Neuronal stem cell (in vitro differentiated cells): ENCODE measurements around the gene EFCC1.
A peak's percentile ranks its signal among the peaks of the same experiment; 100 is the strongest.

Source experiments
- DNase-seq: peaks from one replicate; pipeline ENCODE4 v3.0.0-alpha.2; 2013; ENCODE audit warnings: low spot score
- H2AFZ ChIP-seq: one replicate; pipeline ENCODE4 v1.6.1; 2013; ENCODE audit warnings: mild to moderate bottlenecking, low read length, inconsistent platforms
- H2AK5ac ChIP-seq: 2 replicates; pipeline ENCODE4 v1.6.1; 2013; ENCODE audit warnings: low read depth, mild to moderate bottlenecking, inconsistent platforms, low read length, moderate library complexity, mixed read lengths
- H2BK120ac ChIP-seq: 2 replicates; pipeline ENCODE4 v1.6.1; 2013; ENCODE audit warnings: low read depth, mild to moderate bottlenecking, inconsistent platforms, low read length, moderate library complexity, mixed read lengths
- H2BK12ac ChIP-seq: one replicate; pipeline ENCODE4 v1.6.1; 2013; ENCODE audit warnings: low read length, inconsistent platforms
- H2BK15ac ChIP-seq: 2 replicates; pipeline ENCODE4 v1.6.1; 2013; ENCODE audit warnings: mild to moderate bottlenecking, low read length, inconsistent platforms, mixed read lengths
- H2BK5ac ChIP-seq: one replicate; pipeline ENCODE4 v1.6.1; 2013; ENCODE audit warnings: inconsistent platforms, mild to moderate bottlenecking, low read length, moderate library complexity
- H3K14ac ChIP-seq: one replicate; pipeline ENCODE4 v1.6.1; 2013; ENCODE audit warnings: low read length, inconsistent platforms
- H3K18ac ChIP-seq: 2 replicates; pipeline ENCODE4 v1.6.1; 2013; ENCODE audit warnings: low read length, inconsistent platforms
- H3K23ac ChIP-seq: 2 replicates; pipeline ENCODE4 v1.6.1; 2013; ENCODE audit warnings: low read depth, mild to moderate bottlenecking, mixed read lengths, low read length, inconsistent platforms; ENCODE audit not compliant: poor library complexity
- H3K27ac ChIP-seq: replicated peaks from 3 replicates; pipeline ENCODE4 v1.5.1; 2013; ENCODE audit warnings: low read length, inconsistent platforms
- H3K27me3 ChIP-seq, 3 experiments: 2 replicates each; pipeline ENCODE4 v1.6.1; 2013; ENCODE audit warnings: low read length in 3 of 3, mild to moderate bottlenecking in 2 of 3, inconsistent platforms in 1 of 3, low read depth in 1 of 3, mixed read lengths in 1 of 3, moderate library complexity in 1 of 3; ENCODE audit not compliant: control insufficient read depth in 3 of 3, insufficient read depth in 3 of 3
- H3K36me3 ChIP-seq, 2 donors: replicated peaks in 1 of 2; 2 replicates each; pipeline ENCODE4 v1.6.1; 2013; ENCODE audit warnings: low read length in 2 of 2; ENCODE audit not compliant: control insufficient read depth in 2 of 2, insufficient read depth in 2 of 2
- H3K4ac ChIP-seq: 2 replicates; pipeline ENCODE4 v1.6.1; 2013; ENCODE audit warnings: inconsistent platforms, mild to moderate bottlenecking, low read length, moderate library complexity
- H3K4me1 ChIP-seq, 2 donors: 1 replicate in 1 of 2; 2 replicates in 1 of 2; pipeline ENCODE4 v1.6.1; 2013; ENCODE audit warnings: low read length in 2 of 2, low read depth in 1 of 2; ENCODE audit not compliant: control insufficient read depth in 2 of 2, insufficient read depth in 1 of 2
- H3K4me2 ChIP-seq: one replicate; pipeline ENCODE4 v1.6.1; 2013; ENCODE audit warnings: mild to moderate bottlenecking, low read length, inconsistent platforms; ENCODE audit not compliant: insufficient read depth, poor library complexity, severe bottlenecking
- H3K4me3 ChIP-seq, 2 donors: 2 replicates each; pipeline ENCODE4 v1.5.1; 2013; ENCODE audit warnings: low read length in 2 of 2, mild to moderate bottlenecking in 2 of 2, inconsistent platforms in 1 of 2, moderate library complexity in 1 of 2
- H3K79me1 ChIP-seq: one replicate; pipeline ENCODE4 v1.6.1; 2013; ENCODE audit warnings: low read depth, mild to moderate bottlenecking, inconsistent platforms, low read length, moderate library complexity
- H3K9ac ChIP-seq: one replicate; pipeline ENCODE4 v1.6.1; 2013; ENCODE audit warnings: mild to moderate bottlenecking, low read depth, low read length, inconsistent platforms; ENCODE audit not compliant: poor library complexity
- H3K9me3 ChIP-seq, 2 donors: replicated peaks in 1 of 2; 2 replicates each; pipeline versions ENCODE3 to v1.6.1; 2013; ENCODE audit warnings: low read length in 2 of 2, mild to moderate bottlenecking in 2 of 2, inconsistent platforms in 1 of 2, low read depth in 1 of 2, mixed read lengths in 1 of 2, moderate library complexity in 1 of 2; ENCODE audit not compliant: control insufficient read depth in 2 of 2, insufficient read depth in 1 of 2
- H4K8ac ChIP-seq: one replicate; pipeline ENCODE4 v1.6.1; 2013; ENCODE audit warnings: low read depth, mild to moderate bottlenecking, inconsistent platforms, low read length, moderate library complexity
- H4K91ac ChIP-seq: one replicate; pipeline ENCODE4 v1.6.1; 2013; ENCODE audit warnings: low read length, low read depth, mild to moderate bottlenecking, inconsistent platforms; ENCODE audit not compliant: poor library complexity
- WGBS, 2 donors: extraction: QIAGEN DNeasy Blood & Tissue Kit; methylation state at CpG; one replicate each; pipeline ENCODE4 v1.1.7; 2013; ENCODE audit warnings: missing lambda C conversion rate in 2 of 2, mixed read lengths in 1 of 2; ENCODE audit not compliant: insufficient read length in 2 of 2, insufficient replicate concordance in 1 of 2; ENCODE audit errors: extremely low coverage in 2 of 2; 5-methylcytosine and 5-hydroxymethylcytosine counted together

Gene EFCC1

GRCh38 chr3:129004639-129005295, 3.7 kb downstream of the EFCC1 start:
- Histone ChIP-seq H3K27ac (no peak overlapping the region), H3K27me3 (peaks cover 0 to 37% (median 17%) of the 10 kb centered on the region in 3 experiments)
- WGBS, 2 donors: no CpG with 5 or more reads among the region's 6 CpGs

GRCh38 chr3:129005526-129006303, 4.6 kb downstream of the EFCC1 start:
- H2AFZ ChIP-seq: no peak overlapping the region
- no peak overlapping the region for H3K4me2 ChIP-seq
- H3K23ac ChIP-seq: no peak overlapping the region
- no peak overlapping the region for H4K91ac ChIP-seq
- peaks cover 0 to 67% of the 10 kb centered on the region in 2 donors for H3K36me3 ChIP-seq
- H2BK15ac ChIP-seq: no peak overlapping the region
- H2AK5ac ChIP-seq: no peak overlapping the region
- H3K27ac ChIP-seq: no peak overlapping the region
- H3K18ac ChIP-seq: no peak overlapping the region
- peaks cover 0 to 3% of the 10 kb centered on the region in 2 donors for H3K9me3 ChIP-seq
- no peak overlapping the region for H2BK5ac ChIP-seq
- no peak overlapping the region for H3K4me3 ChIP-seq
- H3K79me1 ChIP-seq: peaks cover 2% of the 10 kb centered on the region
- no peak overlapping the region for H3K9ac ChIP-seq
- no peak overlapping the region for H2BK12ac ChIP-seq
- no peak overlapping the region for H3K4ac ChIP-seq
- WGBS, 2 donors: no CpG with 5 or more reads among the region's 4 CpGs
- H3K14ac ChIP-seq: no peak overlapping the region
- no peak overlapping the region for H4K8ac ChIP-seq
- no peak overlapping the region for H2BK120ac ChIP-seq
- peaks cover 12 to 31% of the 10 kb centered on the region in 2 donors for H3K4me1 ChIP-seq
- DNase-seq: no peak
- peaks cover 0 to 37% (median 17%) of the 10 kb centered on the region in 3 experiments for H3K27me3 ChIP-seq

More at GRCh38 chr3:129004639-129005295, 3.7 kb downstream of the EFCC1 start:
- Histone ChIP-seq H3K4me3 (no peak overlapping the region), H3K9ac (peak overlapping the region; percentile 36), H2AFZ (no peak overlapping the region), H3K18ac (peak overlapping the region; percentile 16), H3K36me3 (peaks cover 0 to 59% of the 10 kb centered on the region in 2 donors), H3K9me3 (peaks cover 0 to 3% of the 10 kb centered on the region in 2 donors), H2BK12ac (no peak overlapping the region), H3K4ac (no peak overlapping the region), H4K8ac (no peak overlapping the region), H2AK5ac (peak overlapping the region; percentile 59), H3K4me1 (peaks cover 7 to 32% of the 10 kb centered on the region in 2 donors), H3K14ac (no peak overlapping the region), H2BK120ac (no peak overlapping the region), H3K4me2 (no peak overlapping the region), H4K91ac (no peak overlapping the region), H3K79me1 (peaks cover 2% of the 10 kb centered on the region), H2BK15ac (no peak overlapping the region), H3K23ac (no peak overlapping the region), H2BK5ac (no peak overlapping the region)
- DNase-seq: no peak

GRCh38 chr3:129006864-129007263, 5.8 kb downstream of the EFCC1 start:
- Histone ChIP-seq H2BK5ac (no peak overlapping the region), H3K9ac (no peak overlapping the region), H3K18ac (no peak overlapping the region), H4K8ac (no peak overlapping the region), H3K9me3 (peaks cover 0 to 3% of the 10 kb centered on the region in 2 donors), H2AK5ac (no peak overlapping the region), H3K4me2 (no peak overlapping the region), H3K23ac (no peak overlapping the region), H4K91ac (no peak overlapping the region), H3K79me1 (peaks cover 2% of the 10 kb centered on the region), H2BK120ac (no peak overlapping the region), H2AFZ (no peak overlapping the region), H3K4me1 (peaks cover 13 to 29% of the 10 kb centered on the region in 2 donors), H3K27ac (no peak overlapping the region), H3K4ac (no peak overlapping the region), H2BK15ac (no peak overlapping the region), H3K36me3 (peaks cover 0 to 74% of the 10 kb centered on the region in 2 donors), H3K4me3 (no peak overlapping the region), H3K27me3 (peaks cover 0 to 33% (median 17%) of the 10 kb centered on the region in 3 experiments), H3K14ac (no peak overlapping the region), H2BK12ac (no peak overlapping the region)
- no peak for DNase-seq
- WGBS, 2 donors: no CpG with 5 or more reads among the region's 3 CpGs

GRCh38 chr3:129007792-129008191, 6.7 kb downstream of the EFCC1 start:
- Histone ChIP-seq H3K79me1 (peaks cover 2% of the 10 kb centered on the region), H3K27me3 (peaks cover 0 to 23% (median 9%) of the 10 kb centered on the region in 3 experiments), H3K9ac (no peak overlapping the region), H2BK15ac (no peak overlapping the region), H2AK5ac (no peak overlapping the region), H3K4me3 (no peak overlapping the region), H3K9me3 (peaks cover 0 to 3% of the 10 kb centered on the region in 2 donors), H2BK5ac (no peak overlapping the region), H3K18ac (no peak overlapping the region), H3K4me2 (no peak overlapping the region), H3K4me1 (peaks cover 11 to 22% of the 10 kb centered on the region in 2 donors), H3K4ac (no peak overlapping the region), H3K23ac (no peak overlapping the region), H2BK12ac (no peak overlapping the region), H4K8ac (no peak overlapping the region), H2BK120ac (no peak overlapping the region), H4K91ac (no peak overlapping the region), H3K27ac (no peak overlapping the region), H3K14ac (no peak overlapping the region), H2AFZ (no peak overlapping the region), H3K36me3 (peaks cover 0 to 83% of the 10 kb centered on the region in 2 donors)
- no peak for DNase-seq
- no CpG with 5 or more reads among the region's 2 CpGs for WGBS, 2 donors
